ENCODE data around the gene HSDL1.

- TF ChIP-seq CTCF (IDR thresholded peaks at IDR 0.05) (no peak), EP300 (IDR thresholded peaks at IDR 0.05) (no peak)
These were observed 16.8 kb upstream of the HSDL1 start for GRCh38 chr16:84161801-84162200.

All from tibial nerve (tissue), 4 donors.